Endothelial cell of umbilical vein (primary cell): ENCODE measurements around the gene SERTAD4.

ENCODE experiments used
- CTCF ChIP-seq, 2 donors: IDR thresholded peaks; 1 replicate in 1 of 2; 2 replicates in 1 of 2; pipeline ENCODE4 v1.5.1; 2011; ENCODE audit warnings: low read length in 2 of 2, mild to moderate bottlenecking in 2 of 2, moderate library complexity in 2 of 2, control low read depth in 1 of 2, inconsistent platforms in 1 of 2, low read depth in 1 of 2; ENCODE audit not compliant: insufficient read depth in 1 of 2; ENCODE audit errors: extremely low read depth in 1 of 2
- EZH2 ChIP-seq: IDR thresholded peaks from 2 replicates; pipeline ENCODE4 v1.6.1; 2012; ENCODE audit warnings: borderline replicate concordance, low read depth, mild to moderate bottlenecking, moderate library complexity, low read length, inconsistent platforms; ENCODE audit not compliant: severe bottlenecking
- JUN ChIP-seq: IDR thresholded peaks from 2 replicates; pipeline ENCODE4 v1.6.1; 2011; ENCODE audit warnings: borderline replicate concordance, low read depth; ENCODE audit not compliant: insufficient read length, insufficient read depth
- MAX ChIP-seq: IDR thresholded peaks from 2 replicates; pipeline ENCODE4 v1.6.1; 2011; ENCODE audit not compliant: insufficient read depth, insufficient read length
- POLR2A ChIP-seq: IDR thresholded peaks from 2 replicates; pipeline ENCODE4 v1.6.1; 2012; ENCODE audit warnings: low read depth, mild to moderate bottlenecking, control low read depth, low read length
- POLR2AphosphoS5 ChIP-seq: IDR thresholded peaks from 2 replicates; pipeline ENCODE4 v1.6.1; 2012; ENCODE audit warnings: low read depth, mild to moderate bottlenecking, control low read depth, low read length, moderate library complexity; ENCODE audit not compliant: insufficient read depth

- TF ChIP-seq CTCF (IDR thresholded peaks at IDR 0.05; ENCODE audit: extremely low read depth in 1 of 2, insufficient read depth in 1 of 2, low read depth in 1 of 2, low read length in 2 of 2) (no peak), POLR2A (no peak), JUN (no peak), EZH2 (no peak), MAX (no peak), POLR2AphosphoS5 (no peak)
Measured at GRCh38 chr1:210237981-210238380, 5.4 kb downstream of the SERTAD4 start.
